PFSK-1 (cell line): ENCODE data around the gene S100A5.

ENCODE experiments used
- FOXP2 ChIP-seq: optimal IDR thresholded peaks from 2 replicates; pipeline ENCODE3; 2011; ENCODE audit warnings: borderline replicate concordance, control low read depth, inconsistent platforms; ENCODE audit not compliant: insufficient read depth; ENCODE audit errors: extremely low read length, extremely low read depth
- POLR2AphosphoS5 ChIP-seq: IDR thresholded peaks from 2 replicates; pipeline ENCODE4 v1.6.1; 2012; ENCODE audit warnings: low read depth, mild to moderate bottlenecking, control low read depth, low read length, moderate library complexity
- SIN3A ChIP-seq: IDR thresholded peaks from 2 replicates; pipeline ENCODE4 v1.6.1; 2012; ENCODE audit warnings: mild to moderate bottlenecking, low read length, moderate library complexity, borderline replicate concordance; ENCODE audit not compliant: insufficient read depth
- TAF1 ChIP-seq: IDR thresholded peaks from 2 replicates; pipeline ENCODE4 v1.6.1; 2012; ENCODE audit warnings: low read length, control low read depth, borderline replicate concordance; ENCODE audit not compliant: insufficient read depth
- TF ChIP-seq, protein P1 (sequence below), 2 experiments: IDR thresholded peaks; 2 replicates each; pipeline versions ENCODE4 v1.6.1 to v1.8.0; 2011 to 2012; ENCODE audit warnings: low read depth in 2 of 2, low read length in 2 of 2, control low read depth in 1 of 2, inconsistent platforms in 1 of 2, mild to moderate bottlenecking in 1 of 2, moderate library complexity in 1 of 2; ENCODE audit not compliant: insufficient read depth in 1 of 2

DNA sequence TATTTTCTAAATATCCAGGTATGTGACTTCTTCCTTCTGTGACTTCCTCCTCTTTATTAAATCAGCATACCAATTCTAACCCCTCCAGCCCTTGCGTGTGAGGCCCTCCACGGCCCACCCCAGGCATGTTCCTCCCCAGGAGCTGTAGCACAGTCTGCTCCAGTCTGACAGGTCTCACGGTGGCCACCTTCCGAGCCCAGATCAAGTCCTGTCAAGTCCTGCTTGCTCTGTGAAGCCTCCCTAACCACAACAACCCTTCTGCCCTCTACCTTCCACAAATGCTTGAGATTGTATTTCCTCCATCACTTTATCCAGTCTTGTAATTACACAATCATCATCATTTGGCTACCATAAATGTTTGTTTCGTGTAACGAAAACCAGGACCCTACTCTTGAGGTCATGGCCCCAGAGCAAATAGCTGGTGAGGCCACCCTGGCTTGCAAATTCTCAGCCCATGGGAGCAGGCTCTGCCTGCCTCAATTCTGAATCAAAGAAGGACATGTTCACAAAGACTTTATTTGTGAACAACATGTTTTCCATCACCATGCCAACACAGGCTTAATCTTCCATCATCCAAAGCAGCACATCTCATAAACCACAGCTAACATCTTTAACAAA lies 47.3 kb downstream of the S100A5 start:
- TF ChIP-seq, protein P1, sequence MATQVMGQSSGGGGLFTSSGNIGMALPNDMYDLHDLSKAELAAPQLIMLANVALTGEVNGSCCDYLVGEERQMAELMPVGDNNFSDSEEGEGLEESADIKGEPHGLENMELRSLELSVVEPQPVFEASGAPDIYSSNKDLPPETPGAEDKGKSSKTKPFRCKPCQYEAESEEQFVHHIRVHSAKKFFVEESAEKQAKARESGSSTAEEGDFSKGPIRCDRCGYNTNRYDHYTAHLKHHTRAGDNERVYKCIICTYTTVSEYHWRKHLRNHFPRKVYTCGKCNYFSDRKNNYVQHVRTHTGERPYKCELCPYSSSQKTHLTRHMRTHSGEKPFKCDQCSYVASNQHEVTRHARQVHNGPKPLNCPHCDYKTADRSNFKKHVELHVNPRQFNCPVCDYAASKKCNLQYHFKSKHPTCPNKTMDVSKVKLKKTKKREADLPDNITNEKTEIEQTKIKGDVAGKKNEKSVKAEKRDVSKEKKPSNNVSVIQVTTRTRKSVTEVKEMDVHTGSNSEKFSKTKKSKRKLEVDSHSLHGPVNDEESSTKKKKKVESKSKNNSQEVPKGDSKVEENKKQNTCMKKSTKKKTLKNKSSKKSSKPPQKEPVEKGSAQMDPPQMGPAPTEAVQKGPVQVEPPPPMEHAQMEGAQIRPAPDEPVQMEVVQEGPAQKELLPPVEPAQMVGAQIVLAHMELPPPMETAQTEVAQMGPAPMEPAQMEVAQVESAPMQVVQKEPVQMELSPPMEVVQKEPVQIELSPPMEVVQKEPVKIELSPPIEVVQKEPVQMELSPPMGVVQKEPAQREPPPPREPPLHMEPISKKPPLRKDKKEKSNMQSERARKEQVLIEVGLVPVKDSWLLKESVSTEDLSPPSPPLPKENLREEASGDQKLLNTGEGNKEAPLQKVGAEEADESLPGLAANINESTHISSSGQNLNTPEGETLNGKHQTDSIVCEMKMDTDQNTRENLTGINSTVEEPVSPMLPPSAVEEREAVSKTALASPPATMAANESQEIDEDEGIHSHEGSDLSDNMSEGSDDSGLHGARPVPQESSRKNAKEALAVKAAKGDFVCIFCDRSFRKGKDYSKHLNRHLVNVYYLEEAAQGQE (IDR thresholded peaks at IDR 0.05; ENCODE audit: insufficient read depth in 1 of 2, low read depth in 2 of 2, low read length in 2 of 2): no peak
- TF ChIP-seq FOXP2 (no peak), POLR2AphosphoS5 (no peak), SIN3A (no peak), TAF1 (no peak)
